Omental fat pad (tissue), 4 donors: ENCODE data around the gene DDX51. TPM values are rescaled to one million over a fixed set of nuclear protein-coding genes. Genes with fewer than 3 reads are reported as not detected.

Experiments used
- ATAC-seq: fragments of 150-250 bp; one replicate; pipeline ENCODE4 v1.9.1; 2016; ENCODE audit warnings: mild to moderate bottlenecking, moderate library complexity; ENCODE audit not compliant: low FRiP score
- DNase-seq: peaks from one replicate; pipeline ENCODE4 v3.0.0-alpha.2; 2019; ENCODE audit warnings: low spot score
- CTCF ChIP-seq, 3 donors: fragments of 450-650 bp; IDR thresholded peaks; one replicate each; pipeline ENCODE4 v1.5.1; 2016 to 2017; ENCODE audit warnings: antibody characterized with exemption in 3 of 3, mild to moderate bottlenecking in 3 of 3, moderate library complexity in 2 of 3
- total RNA-seq, 4 donors: library from RNA; depleted of rRNA; stranded (reverse); fragments of >200 nt; gene quantifications; one replicate each; pipeline ENCODE4 v1.1.0, GENCODE V29; 2016

DDX51 gene
- total RNA-seq, 4 donors from 2014 or later = 6.5 to 32.2 (median 10.4) TPM

- TF ChIP-seq CTCF (IDR thresholded peaks at IDR 0.05) = no peak
- no peak for ATAC-seq
- no peak for DNase-seq
These were observed 25.3 kb upstream of the DDX51 start for GRCh38 chr12:132169376-132169775.

- no peak for ATAC-seq
- TF ChIP-seq CTCF (IDR thresholded peaks at IDR 0.05) = no peak
These were observed 24.4 kb upstream of the DDX51 start for GRCh38 chr12:132168311-132169031.

GRCh38 chr12:132167611-132168310 lies 23.6 kb upstream of the DDX51 start:
- no peak for TF ChIP-seq CTCF (IDR thresholded peaks at IDR 0.05)
- ATAC-seq (no peak), DNase-seq (no peak)

More at GRCh38 chr12:132168311-132169031, 24.4 kb upstream of the DDX51 start:
- DNase-seq = no peak

- DNase-seq (no peak), ATAC-seq (no peak)
- no peak for TF ChIP-seq CTCF (IDR thresholded peaks at IDR 0.05)
These were observed 22.9 kb upstream of the DDX51 start for GRCh38 chr12:132166801-132167591.

- DNase-seq (no peak), ATAC-seq (no peak)
- no peak for TF ChIP-seq CTCF (IDR thresholded peaks at IDR 0.05)
These were observed 22.0 kb upstream of the DDX51 start for GRCh38 chr12:132166093-132166492.

GRCh38 chr12:132165584-132165983 lies 21.5 kb upstream of the DDX51 start:
- ATAC-seq (no peak), DNase-seq (no peak)
- TF ChIP-seq CTCF (IDR thresholded peaks at IDR 0.05) = no peak
